Right atrium auricular region (tissue), 2 donors: ENCODE results near the gene RGS5. TPM values are rescaled to one million over a fixed set of nuclear protein-coding genes. Genes with fewer than 3 reads are reported as not detected.
"Not testable (repeated sequence)": the region's sequence is repeated elsewhere in the genome, so short reads cannot be mapped to it uniquely, and the experiment has no call there.

Experiments
- DNase-seq: peaks from one replicate; pipeline ENCODE4 v3.0.0-alpha.2; 2019; ENCODE audit warnings: low spot score
- H3K27ac ChIP-seq, 2 donors: fragments of 200-600 bp; sonication (generic); 1 replicate in 1 of 2; 2 replicates in 1 of 2; pipeline ENCODE4 v1.5.1; 2016 to 2019
- H3K27me3 ChIP-seq, 2 donors: fragments of 200-600 bp; sonication (generic); one replicate each; pipeline versions ENCODE4 v1.5.1 to v1.6.0; 2017 to 2019
- H3K36me3 ChIP-seq: fragments of 200-600 bp; sonication (generic); one replicate; pipeline ENCODE4 v1.5.1; 2016
- H3K4me1 ChIP-seq, 2 donors: fragments of 200-600 bp; sonication (generic); one replicate each; pipeline versions ENCODE4 v1.5.1 to v1.6.0; 2017 to 2019
- H3K4me3 ChIP-seq, 2 donors: fragments of 200-600 bp; sonication (generic); 1 replicate in 1 of 2; 2 replicates in 1 of 2; pipeline ENCODE4 v1.5.1; 2017 to 2019; ENCODE audit warnings: mild to moderate bottlenecking in 1 of 2, moderate library complexity in 1 of 2
- H3K9me3 ChIP-seq, 2 donors: fragments of 200-600 bp; sonication (generic); one replicate each; pipeline ENCODE4 v1.5.1; 2019
- total RNA-seq, 2 donors: library from RNA; depleted of rRNA; stranded (reverse); fragments of >200 nt; gene quantifications; one replicate each; pipeline ENCODE4 v1.1.0, GENCODE V29; 2016
- TF ChIP-seq, protein P1 (sequence below), 2 donors: fragments of 200-600 bp; sonication (generic); IDR thresholded peaks; one replicate each; pipeline ENCODE4 v1.5.1; 2019; ENCODE audit warnings: antibody characterized with exemption in 2 of 2

Gene RGS5, protein sequence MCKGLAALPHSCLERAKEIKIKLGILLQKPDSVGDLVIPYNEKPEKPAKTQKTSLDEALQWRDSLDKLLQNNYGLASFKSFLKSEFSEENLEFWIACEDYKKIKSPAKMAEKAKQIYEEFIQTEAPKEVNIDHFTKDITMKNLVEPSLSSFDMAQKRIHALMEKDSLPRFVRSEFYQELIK
- total RNA-seq = 100 to 1,000 TPM in 1 of 2 donors, 10 to 100 TPM in 1; 43.5 to 381 TPM

DNA sequence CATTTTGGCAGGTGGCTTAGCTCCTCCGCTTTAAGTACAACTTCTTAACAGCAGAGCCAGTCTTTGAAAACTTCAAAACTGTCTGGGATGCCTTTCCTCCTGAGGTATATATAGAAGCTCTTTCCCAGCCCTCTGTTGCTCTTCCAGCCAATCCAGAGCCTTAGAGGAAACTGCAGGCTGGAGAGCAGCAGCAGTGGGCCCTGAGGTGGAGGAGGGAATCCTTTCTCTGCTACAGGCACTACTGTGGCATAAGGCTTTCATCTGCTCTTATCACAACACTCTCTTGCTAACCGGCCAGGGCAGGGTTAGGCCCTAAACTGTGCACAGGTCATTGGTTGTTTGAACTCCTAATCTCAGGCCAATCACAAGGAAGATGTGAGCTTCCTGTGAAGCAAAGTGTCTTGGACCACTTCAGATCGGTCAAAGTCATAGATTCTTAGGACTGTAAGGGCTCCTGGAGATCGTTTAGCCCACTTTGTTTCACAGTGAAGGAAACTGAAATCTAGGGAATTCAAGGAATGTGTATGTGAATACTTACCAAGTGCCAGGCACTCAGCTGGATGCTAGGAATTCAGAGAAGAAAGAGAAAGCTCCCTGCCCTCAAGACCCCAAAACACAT, at the start of gene RGS5:
RGS5 (minus strand) TSS at position 84 of the 619 bp plus-strand sequence; CDS start at position 3, 81 bp downstream.
- TF ChIP-seq, protein P1, sequence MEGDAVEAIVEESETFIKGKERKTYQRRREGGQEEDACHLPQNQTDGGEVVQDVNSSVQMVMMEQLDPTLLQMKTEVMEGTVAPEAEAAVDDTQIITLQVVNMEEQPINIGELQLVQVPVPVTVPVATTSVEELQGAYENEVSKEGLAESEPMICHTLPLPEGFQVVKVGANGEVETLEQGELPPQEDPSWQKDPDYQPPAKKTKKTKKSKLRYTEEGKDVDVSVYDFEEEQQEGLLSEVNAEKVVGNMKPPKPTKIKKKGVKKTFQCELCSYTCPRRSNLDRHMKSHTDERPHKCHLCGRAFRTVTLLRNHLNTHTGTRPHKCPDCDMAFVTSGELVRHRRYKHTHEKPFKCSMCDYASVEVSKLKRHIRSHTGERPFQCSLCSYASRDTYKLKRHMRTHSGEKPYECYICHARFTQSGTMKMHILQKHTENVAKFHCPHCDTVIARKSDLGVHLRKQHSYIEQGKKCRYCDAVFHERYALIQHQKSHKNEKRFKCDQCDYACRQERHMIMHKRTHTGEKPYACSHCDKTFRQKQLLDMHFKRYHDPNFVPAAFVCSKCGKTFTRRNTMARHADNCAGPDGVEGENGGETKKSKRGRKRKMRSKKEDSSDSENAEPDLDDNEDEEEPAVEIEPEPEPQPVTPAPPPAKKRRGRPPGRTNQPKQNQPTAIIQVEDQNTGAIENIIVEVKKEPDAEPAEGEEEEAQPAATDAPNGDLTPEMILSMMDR (IDR thresholded peaks at IDR 0.05) = no peak
- peak within 1 kb of the TSS; percentile 15 to 26 for H3K4me3 ChIP-seq
- no peaks in the 10 kb centered on the region for H3K9me3 ChIP-seq
- peaks cover 0 to 6% of the 10 kb centered on the region in 2 donors for H3K4me1 ChIP-seq
- DNase-seq = no peak
- no peaks in the 10 kb centered on the region for H3K27me3 ChIP-seq
- H3K27ac ChIP-seq = no peak within 1 kb of the TSS
- no peaks in the 10 kb centered on the region for H3K36me3 ChIP-seq

- Histone ChIP-seq H3K27me3 (no peaks in the 10 kb centered on the region), H3K9me3 (no peaks in the 10 kb centered on the region), H3K36me3 (no peaks in the 10 kb centered on the region), H3K4me1 (no peaks in the 10 kb centered on the region), H3K27ac (no peak overlapping the region), H3K4me3 (no peak overlapping the region)
- DNase-seq = no peak
- TF ChIP-seq, protein P1 (IDR thresholded peaks at IDR 0.05) = no peak
Observed at GRCh38 chr1:163250382-163250974, 47.8 kb upstream of the RGS5 start.

GRCh38 chr1:163248064-163248463, 45.3 kb upstream of the RGS5 start:
- H3K4me1 ChIP-seq = no peaks in the 10 kb centered on the region
- no peak overlapping the region for H3K27ac ChIP-seq
- DNase-seq = no peak
- no peak overlapping the region for H3K4me3 ChIP-seq
- H3K27me3 ChIP-seq = no peaks in the 10 kb centered on the region
- TF ChIP-seq, protein P1 (IDR thresholded peaks at IDR 0.05) = no peak
- H3K9me3 ChIP-seq = no peaks in the 10 kb centered on the region
- no peaks in the 10 kb centered on the region for H3K36me3 ChIP-seq

GRCh38 chr1:163244648-163245047, 41.9 kb upstream of the RGS5 start:
- not testable (repeated sequence) for H3K9me3 ChIP-seq, H3K27ac ChIP-seq, DNase-seq, H3K4me1 ChIP-seq, H3K27me3 ChIP-seq, H3K4me3 ChIP-seq, H3K36me3 ChIP-seq

DNA sequence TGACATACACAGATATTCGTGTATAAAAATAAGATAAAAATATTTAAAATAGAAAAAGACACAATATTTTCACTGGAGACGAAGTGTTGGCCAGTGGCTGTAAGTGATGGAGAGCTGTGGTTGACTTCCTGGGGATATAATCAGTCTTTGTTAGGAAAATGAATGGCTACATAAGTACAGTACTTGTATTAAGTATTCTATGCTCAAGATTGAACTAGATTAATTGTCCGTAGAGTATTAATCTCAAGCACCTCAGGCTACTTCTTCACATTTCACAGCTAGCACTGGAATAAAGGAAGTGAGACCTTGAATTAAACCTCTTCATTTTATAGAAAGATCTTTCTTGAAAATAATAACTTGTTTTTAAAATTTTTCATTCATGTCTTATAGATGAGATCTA, 39.0 kb upstream of the RGS5 start:
- no peaks in the 10 kb centered on the region for H3K9me3 ChIP-seq
- no peaks in the 10 kb centered on the region for H3K4me1 ChIP-seq
- TF ChIP-seq, protein P1 (IDR thresholded peaks at IDR 0.05) = no peak
- no peak for DNase-seq
- H3K4me3 ChIP-seq = no peak overlapping the region
- no peak overlapping the region for H3K27ac ChIP-seq
- no peaks in the 10 kb centered on the region for H3K36me3 ChIP-seq
- H3K27me3 ChIP-seq = no peaks in the 10 kb centered on the region

DNA sequence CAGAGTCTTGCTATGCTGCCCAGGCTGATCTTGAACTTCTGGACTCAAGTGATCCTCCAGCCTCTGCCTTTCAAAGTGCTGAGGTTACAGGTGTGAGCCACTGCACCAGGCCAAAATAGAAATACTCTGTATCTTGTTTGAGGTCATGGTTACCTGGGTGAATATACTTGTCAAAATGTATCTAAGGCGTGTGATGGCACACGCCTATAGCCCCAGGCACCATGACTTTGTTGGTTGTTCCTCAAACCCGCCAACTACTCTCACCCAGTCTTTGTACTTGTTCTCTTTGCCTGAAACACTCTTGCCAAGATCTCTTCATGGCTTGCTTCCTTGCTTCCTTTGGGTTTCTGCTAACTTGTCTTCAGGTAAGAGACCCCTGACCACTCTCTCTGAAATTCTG, 38.0 kb upstream of the RGS5 start:
- no peak overlapping the region for H3K27ac ChIP-seq
- H3K4me3 ChIP-seq = no peak overlapping the region
- H3K9me3 ChIP-seq = no peaks in the 10 kb centered on the region
- no peaks in the 10 kb centered on the region for H3K4me1 ChIP-seq
- no peaks in the 10 kb centered on the region for H3K36me3 ChIP-seq
- TF ChIP-seq, protein P1 (IDR thresholded peaks at IDR 0.05) = no peak
- H3K27me3 ChIP-seq = no peaks in the 10 kb centered on the region
- no peak for DNase-seq

- H3K4me1 ChIP-seq = peaks cover 0 to 11% of the 10 kb centered on the region in 2 donors
- not testable (repeated sequence) for H3K9me3 ChIP-seq, DNase-seq, H3K27ac ChIP-seq, H3K4me3 ChIP-seq, H3K36me3 ChIP-seq, H3K27me3 ChIP-seq
Observed at GRCh38 chr1:163233643-163234042, 30.9 kb upstream of the RGS5 start.
